ENCODE results near the gene ATAD3C. TPM values are rescaled to one million over a fixed set of nuclear protein-coding genes. Genes with fewer than 3 reads are reported as not detected.

ATAD3C gene
- total and polyA plus RNA-seq, 10 of the 15 experiments (the other 5 are each of a cell fraction or from before 2014, with no cell fraction given) = 0.03 to 3.1 (median 0.86) TPM

DNA sequence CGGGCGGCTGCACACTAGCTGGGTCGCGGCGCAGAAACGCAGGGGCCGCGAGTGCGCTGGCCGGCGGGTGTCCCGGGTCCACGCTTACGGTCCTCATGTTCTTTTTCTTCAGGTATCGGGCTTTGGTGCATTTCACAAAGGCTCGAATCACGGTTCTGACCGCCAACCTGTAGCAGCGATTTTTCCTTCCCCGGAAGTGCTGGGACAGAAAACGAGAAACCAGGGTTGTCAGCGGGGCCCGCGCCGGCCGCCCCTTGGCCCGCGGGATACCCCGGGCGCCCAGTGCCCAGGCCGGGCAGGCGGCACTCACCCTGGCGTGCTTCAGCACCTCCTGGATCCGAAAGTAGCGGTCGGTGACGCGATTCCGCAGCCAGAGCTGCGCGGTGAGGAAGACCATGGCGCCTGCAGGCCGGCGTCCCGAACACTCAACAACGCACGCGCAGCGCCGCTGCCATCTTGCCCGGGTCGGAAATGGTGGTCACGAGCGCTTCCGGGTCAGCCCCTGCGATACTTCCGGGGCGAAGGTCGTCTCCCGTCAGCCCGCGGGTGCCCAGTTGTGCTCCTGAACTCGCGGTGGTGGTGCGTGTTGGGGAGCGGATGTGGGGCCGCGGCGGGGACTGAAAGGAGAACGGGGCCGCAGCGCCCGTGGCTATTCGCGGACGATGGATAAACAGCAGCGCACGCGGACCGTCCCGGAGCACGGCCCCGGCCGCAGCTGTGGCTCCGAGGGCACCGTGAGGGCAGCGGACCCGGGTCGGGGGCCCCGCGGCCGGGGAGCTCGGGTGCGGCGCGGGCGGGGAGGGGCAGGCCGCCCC, 42.5 kb upstream of the ATAD3C start, which contains the start of gene MRPL20 (continued):
- TF ChIP-seq, protein P1, sequence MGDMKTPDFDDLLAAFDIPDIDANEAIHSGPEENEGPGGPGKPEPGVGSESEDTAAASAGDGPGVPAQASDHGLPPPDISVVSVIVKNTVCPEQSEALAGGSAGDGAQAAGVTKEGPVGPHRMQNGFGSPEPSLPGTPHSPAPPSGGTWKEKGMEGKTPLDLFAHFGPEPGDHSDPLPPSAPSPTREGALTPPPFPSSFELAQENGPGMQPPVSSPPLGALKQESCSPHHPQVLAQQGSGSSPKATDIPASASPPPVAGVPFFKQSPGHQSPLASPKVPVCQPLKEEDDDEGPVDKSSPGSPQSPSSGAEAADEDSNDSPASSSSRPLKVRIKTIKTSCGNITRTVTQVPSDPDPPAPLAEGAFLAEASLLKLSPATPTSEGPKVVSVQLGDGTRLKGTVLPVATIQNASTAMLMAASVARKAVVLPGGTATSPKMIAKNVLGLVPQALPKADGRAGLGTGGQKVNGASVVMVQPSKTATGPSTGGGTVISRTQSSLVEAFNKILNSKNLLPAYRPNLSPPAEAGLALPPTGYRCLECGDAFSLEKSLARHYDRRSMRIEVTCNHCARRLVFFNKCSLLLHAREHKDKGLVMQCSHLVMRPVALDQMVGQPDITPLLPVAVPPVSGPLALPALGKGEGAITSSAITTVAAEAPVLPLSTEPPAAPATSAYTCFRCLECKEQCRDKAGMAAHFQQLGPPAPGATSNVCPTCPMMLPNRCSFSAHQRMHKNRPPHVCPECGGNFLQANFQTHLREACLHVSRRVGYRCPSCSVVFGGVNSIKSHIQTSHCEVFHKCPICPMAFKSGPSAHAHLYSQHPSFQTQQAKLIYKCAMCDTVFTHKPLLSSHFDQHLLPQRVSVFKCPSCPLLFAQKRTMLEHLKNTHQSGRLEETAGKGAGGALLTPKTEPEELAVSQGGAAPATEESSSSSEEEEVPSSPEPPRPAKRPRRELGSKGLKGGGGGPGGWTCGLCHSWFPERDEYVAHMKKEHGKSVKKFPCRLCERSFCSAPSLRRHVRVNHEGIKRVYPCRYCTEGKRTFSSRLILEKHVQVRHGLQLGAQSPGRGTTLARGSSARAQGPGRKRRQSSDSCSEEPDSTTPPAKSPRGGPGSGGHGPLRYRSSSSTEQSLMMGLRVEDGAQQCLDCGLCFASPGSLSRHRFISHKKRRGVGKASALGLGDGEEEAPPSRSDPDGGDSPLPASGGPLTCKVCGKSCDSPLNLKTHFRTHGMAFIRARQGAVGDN (IDR thresholded peaks at IDR 0.05) = peak; percentile 99
- TF ChIP-seq MYB (IDR thresholded peaks at IDR 0.05; ENCODE audit: borderline replicate concordance, low read depth, low read length) (no peak), ESRRA (IDR thresholded peaks at IDR 0.05; ENCODE audit: low read length) (no peak; the same call in 1 of the 2 replicates), BRCA1 (IDR thresholded peaks at IDR 0.05; ENCODE audit: low read depth, low read length) (no peak), SRF (IDR thresholded peaks at IDR 0.05; ENCODE audit: low read depth in 2 of 2, low read length in 2 of 2) (peak in 1 of 2 experiments; percentile 53; a peak in 1 of 4 replicates), ZNF274 (IDR thresholded peaks at IDR 0.05; ENCODE audit: insufficient read depth, insufficient read length) (no peak), KLF5 (IDR thresholded peaks at IDR 0.05; ENCODE audit: partially characterized antibody) (peak; percentile 49), PML (IDR thresholded peaks at IDR 0.05; ENCODE audit: low read length) (no peak), RCOR1 (conservative IDR thresholded peaks at IDR 0.05; ENCODE audit: low read depth, low read length) (no peak), NFXL1 (IDR thresholded peaks at IDR 0.05; ENCODE audit: borderline replicate concordance) (no peak), KAT2A (conservative IDR thresholded peaks at IDR 0.05; ENCODE audit: control insufficient read depth, low read depth, low read length) (no peak), CHD4 (IDR thresholded peaks at IDR 0.05) (no peak), EED (IDR thresholded peaks at IDR 0.05; ENCODE audit: low read depth) (no peak), SMARCA5 (IDR thresholded peaks at IDR 0.05) (0 out of 2 replicates have a peak, but pooled peaks have one; percentile 44), ZNF207 (IDR thresholded peaks at IDR 0.05; ENCODE audit: borderline replicate concordance) (0 out of 2 replicates have a peak, but pooled peaks have one; percentile 54), LARP7 (IDR thresholded peaks at IDR 0.05) (peak; percentile 59), CHD1 (IDR thresholded peaks at IDR 0.05; ENCODE audit: low read depth, low read length) (no peak), KDM1A (IDR thresholded peaks at IDR 0.05; ENCODE audit: borderline replicate concordance) (no peak), SMAD5 (IDR thresholded peaks at IDR 0.05; ENCODE audit: low read depth) (peak; percentile 90), PAX5 (IDR thresholded peaks at IDR 0.05; ENCODE audit: borderline replicate concordance, low read depth, low read length) (0 out of 2 replicates have a peak, but pooled peaks have one; percentile 53)
- TF ChIP-seq, protein P2, sequence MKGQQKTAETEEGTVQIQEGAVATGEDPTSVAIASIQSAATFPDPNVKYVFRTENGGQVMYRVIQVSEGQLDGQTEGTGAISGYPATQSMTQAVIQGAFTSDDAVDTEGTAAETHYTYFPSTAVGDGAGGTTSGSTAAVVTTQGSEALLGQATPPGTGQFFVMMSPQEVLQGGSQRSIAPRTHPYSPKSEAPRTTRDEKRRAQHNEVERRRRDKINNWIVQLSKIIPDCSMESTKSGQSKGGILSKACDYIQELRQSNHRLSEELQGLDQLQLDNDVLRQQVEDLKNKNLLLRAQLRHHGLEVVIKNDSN (IDR thresholded peaks at IDR 0.05; ENCODE audit: borderline replicate concordance, extremely low read length, insufficient read depth, low read depth, low read length) = peak; percentile 45
- TF ChIP-seq, protein P3, sequence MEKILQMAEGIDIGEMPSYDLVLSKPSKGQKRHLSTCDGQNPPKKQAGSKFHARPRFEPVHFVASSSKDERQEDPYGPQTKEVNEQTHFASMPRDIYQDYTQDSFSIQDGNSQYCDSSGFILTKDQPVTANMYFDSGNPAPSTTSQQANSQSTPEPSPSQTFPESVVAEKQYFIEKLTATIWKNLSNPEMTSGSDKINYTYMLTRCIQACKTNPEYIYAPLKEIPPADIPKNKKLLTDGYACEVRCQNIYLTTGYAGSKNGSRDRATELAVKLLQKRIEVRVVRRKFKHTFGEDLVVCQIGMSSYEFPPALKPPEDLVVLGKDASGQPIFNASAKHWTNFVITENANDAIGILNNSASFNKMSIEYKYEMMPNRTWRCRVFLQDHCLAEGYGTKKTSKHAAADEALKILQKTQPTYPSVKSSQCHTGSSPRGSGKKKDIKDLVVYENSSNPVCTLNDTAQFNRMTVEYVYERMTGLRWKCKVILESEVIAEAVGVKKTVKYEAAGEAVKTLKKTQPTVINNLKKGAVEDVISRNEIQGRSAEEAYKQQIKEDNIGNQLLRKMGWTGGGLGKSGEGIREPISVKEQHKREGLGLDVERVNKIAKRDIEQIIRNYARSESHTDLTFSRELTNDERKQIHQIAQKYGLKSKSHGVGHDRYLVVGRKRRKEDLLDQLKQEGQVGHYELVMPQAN (conservative IDR thresholded peaks at IDR 0.05) = peak; percentile 65

Data from GM12878 (cell line).